SHP77 (cell line): ENCODE results near the gene NTRK2.

Experiments used
- DNase-seq, 2 experiments: peaks; one replicate each; lab custom pipeline; 2025; lab: John Stamatoyannopoulos, UW

Gene NTRK2

GRCh38 chr9:85021686-85022085, 352.2 kb downstream of the NTRK2 start:
- DNase-seq = no peak

- no peak for DNase-seq
Measured at GRCh38 chr9:85024374-85024773, 354.8 kb downstream of the NTRK2 start.

- no peak for DNase-seq
Measured at GRCh38 chr9:85025638-85026037, 356.1 kb downstream of the NTRK2 start.

- no peak for DNase-seq
Measured at GRCh38 chr9:85027870-85028269, 358.3 kb downstream of the NTRK2 start.

- DNase-seq = no peak
Measured at GRCh38 chr9:85030316-85030715, 360.8 kb downstream of the NTRK2 start.

- DNase-seq = no peak
Measured at GRCh38 chr9:85036496-85036895, 367.0 kb downstream of the NTRK2 start.

GRCh38 chr9:85038061-85038460, 368.5 kb downstream of the NTRK2 start:
- no peak for DNase-seq

GRCh38 chr9:85038824-85039608, 369.5 kb downstream of the NTRK2 start:
- no peak for DNase-seq

GRCh38 chr9:85040146-85040545, 370.6 kb downstream of the NTRK2 start:
- no peak for DNase-seq

- DNase-seq = no peak
Measured at GRCh38 chr9:85040821-85041465, 371.4 kb downstream of the NTRK2 start.

GRCh38 chr9:85041466-85042137, 372.1 kb downstream of the NTRK2 start:
- DNase-seq = no peak

- DNase-seq = no peak
Measured at GRCh38 chr9:85042981-85043647, 373.6 kb downstream of the NTRK2 start.

- DNase-seq = no peak
Measured at GRCh38 chr9:85045271-85045670, 375.7 kb downstream of the NTRK2 start.

GRCh38 chr9:85046475-85046874, 376.9 kb downstream of the NTRK2 start:
- no peak for DNase-seq

- DNase-seq = no peak
Measured at GRCh38 chr9:85053206-85053786, 383.8 kb downstream of the NTRK2 start.

- DNase-seq = no peak
Measured at GRCh38 chr9:85054017-85054416, 384.5 kb downstream of the NTRK2 start.

GRCh38 chr9:85055506-85056202, 386.1 kb downstream of the NTRK2 start:
- DNase-seq = no peak

- no peak for DNase-seq
Measured at GRCh38 chr9:85056203-85056572, 386.7 kb downstream of the NTRK2 start.

GRCh38 chr9:85061969-85062368, 392.4 kb downstream of the NTRK2 start:
- no peak for DNase-seq

- no peak for DNase-seq
Measured at GRCh38 chr9:85062385-85063022, 393.0 kb downstream of the NTRK2 start.

GRCh38 chr9:85064811-85065371, 395.4 kb downstream of the NTRK2 start:
- no peak for DNase-seq
